Fibroblast of the conjunctiva (primary cell): ENCODE measurements around the gene GGA1.
A peak's percentile ranks its signal among the peaks of the same experiment; 100 is the strongest.
"Not testable (repeated sequence)": the region's sequence is repeated elsewhere in the genome, so short reads cannot be mapped to it uniquely, and the experiment has no call there.

Experiments
- DNase-seq: peaks from one replicate; pipeline ENCODE4 v3.0.0-alpha.2; 2010; ENCODE audit warnings: low read depth

GGA1 gene

GRCh38 chr22:37654563-37655251 is 46.1 kb downstream of the GGA1 start:
- no peak for DNase-seq

GRCh38 chr22:37655252-37655563 is 46.6 kb downstream of the GGA1 start:
- no peak for DNase-seq

- not testable (repeated sequence) for DNase-seq
Observed at GRCh38 chr22:37656583-37656982, 47.9 kb downstream of the GGA1 start.

GRCh38 chr22:37657590-37658132 is 49.0 kb downstream of the GGA1 start:
- DNase-seq: no peak

- peak; percentile 100 for DNase-seq
Observed at GRCh38 chr22:37658133-37659065, 49.8 kb downstream of the GGA1 start, which contains the start of gene PDXP. TSS of gene PDXP (plus strand) at chr22:37658723. CDS start at chr22:37658783, 60 bp downstream.

- no peak for DNase-seq
Observed at GRCh38 chr22:37659066-37659896, 50.6 kb downstream of the GGA1 start.

- DNase-seq: no peak
Observed at GRCh38 chr22:37659897-37660708, 51.5 kb downstream of the GGA1 start.

- no peak for DNase-seq
Observed at GRCh38 chr22:37660709-37661045, 52.0 kb downstream of the GGA1 start.

- DNase-seq: no peak
Observed at GRCh38 chr22:37661160-37661924, 52.7 kb downstream of the GGA1 start.

GRCh38 chr22:37662039-37662438 is 53.4 kb downstream of the GGA1 start:
- no peak for DNase-seq

- no peak for DNase-seq
Observed at GRCh38 chr22:37663521-37664140, 55.0 kb downstream of the GGA1 start.

- no peak for DNase-seq
Observed at GRCh38 chr22:37664249-37665101, 55.8 kb downstream of the GGA1 start.

GRCh38 chr22:37665487-37665886 is 56.9 kb downstream of the GGA1 start:
- DNase-seq: no peak

GRCh38 chr22:37669586-37669985 is 61.0 kb downstream of the GGA1 start:
- DNase-seq: no peak

- no peak for DNase-seq
Observed at GRCh38 chr22:37672206-37672919, 63.7 kb downstream of the GGA1 start.

- no peak for DNase-seq
Observed at GRCh38 chr22:37672920-37673455, 64.4 kb downstream of the GGA1 start.

- DNase-seq: no peak
Observed at GRCh38 chr22:37674248-37674647, 65.6 kb downstream of the GGA1 start.
